Measurements from ENCODE around the gene RPL39L. TPM values are rescaled to one million over a fixed set of nuclear protein-coding genes. Genes with fewer than 3 reads are reported as not detected.

RPL39L gene
- total and polyA plus RNA-seq, 10 of the 15 experiments (the other 5 are each of a cell fraction or from before 2014, with no cell fraction given) = 12.5 to 67.8 (median 31.3) TPM

- no peak overlapping the region for H3K27ac ChIP-seq (ENCODE audit: control insufficient read depth, insufficient read depth)
- SMC1A ChIA-PET (ENCODE audit: uncharacterized antibody, unreplicated experiment) = interaction anchor here (0.9 to 5.9 kb wide), 18 partner anchors 8 to 306 kb away, joined by 3 to 81 read pairs (median 4); partner anchors contain the start of gene RPL39L
- no peaks in the 10 kb centered on the region for H3K79me2 ChIP-seq (ENCODE audit: control insufficient read depth, insufficient read depth, low read length)
- CTCF ChIA-PET = interaction anchor here (0.6 to 7.0 kb wide), 27 partner anchors 10 to 535 kb away, joined by 3 to 160 read pairs (median 6); partner anchors contain the start of gene RPL39L
- no peaks in the 10 kb centered on the region for H3K36me3 ChIP-seq (ENCODE audit: control insufficient read depth in 2 of 2, insufficient read depth in 2 of 2, low read length in 1 of 2)
- no peak overlapping the region for H3K9ac ChIP-seq (ENCODE audit: control insufficient read depth, insufficient read depth, low read length)
- no peak overlapping the region for H3K4me2 ChIP-seq (ENCODE audit: control insufficient read depth, insufficient read depth)
- no peak overlapping the region for H3K4me3 ChIP-seq
- H4K20me1 ChIP-seq (ENCODE audit: control insufficient read depth, insufficient read depth) = no peaks in the 10 kb centered on the region
- 0 out of 2 replicates have a peak overlapping the region, but pooled peaks have one; percentile 7 for H2AFZ ChIP-seq (ENCODE audit: control insufficient read depth, low read depth, low read length)
- 75% methylated on average over 7 of the region's 7 CpGs for WGBS (ENCODE audit: insufficient coverage, insufficient replicate concordance, low lambda C conversion rate, missing lambda C conversion rate)
- POLR2A ChIA-PET = interaction anchor here (0.5 kb wide), 1 partner anchor 25 kb away, joined by 3 read pairs; no protein-coding TSS in a partner anchor
- ATAC-seq (no peak; the same call in 2 of the 3 replicates), FAIRE-seq (no peak), DNase-seq (ENCODE audit: low read depth, low spot score) (no peak)
- BruUV-seq (replicated peaks) = no TSS peak
- peaks cover 5% of the 10 kb centered on the region; the same call in 2 of the 3 replicates for H3K9me3 ChIP-seq (replicated peaks; ENCODE audit: control insufficient read depth, insufficient read depth, low read length)
- intact Hi-C loops (cut with micrococcal nuclease; ENCODE audit: unreplicated experiment) = loop anchor here (1.0 kb wide), 2 partner anchors 37 to 301 kb away; no protein-coding TSS in a partner anchor
- H3K27me3 ChIP-seq (replicated peaks in 1 of 2; ENCODE audit: control insufficient read depth in 2 of 2, insufficient read depth in 2 of 2, low read length in 1 of 2) = no peaks in the 10 kb centered on the region; a peak in 1 of 4 replicates
- H3K4me1 ChIP-seq (ENCODE audit: control insufficient read depth, insufficient read depth, low read length) = no peaks in the 10 kb centered on the region; the same call in 1 of the 2 replicates
- RAD21 ChIA-PET (ENCODE audit: unreplicated experiment) = interaction anchor here (0.7 to 6.0 kb wide), 11 partner anchors 11 to 303 kb away, joined by 3 to 53 read pairs (median 7); partner anchors contain the start of gene RPL39L
- in situ Hi-C loops (cut with MboI) = no loop called here
- TF ChIP-seq IRF4 (IDR thresholded peaks at IDR 0.05; ENCODE audit: low read depth, low read length) = no peak
- TF ChIP-seq HDAC6 (IDR thresholded peaks at IDR 0.05; ENCODE audit: unreplicated experiment) = no peak
- no peak for TF ChIP-seq ATF2 (IDR thresholded peaks at IDR 0.05; ENCODE audit: low read length)
- no peak for TF ChIP-seq SREBF1 (IDR thresholded peaks at IDR 0.05; ENCODE audit: low read length)
- no peak for TF ChIP-seq ZBTB4 (CRISPR knock-in tag; IDR thresholded peaks at IDR 0.05)
- TF ChIP-seq PKNOX1 (IDR thresholded peaks at IDR 0.05) = no peak
- no peak for TF ChIP-seq NR2F1 (conservative IDR thresholded peaks at IDR 0.05)
- no peak for TF ChIP-seq E2F4 (IDR thresholded peaks at IDR 0.05; ENCODE audit: low read depth, low read length)
- TF ChIP-seq YY1 (IDR thresholded peaks at IDR 0.05; ENCODE audit: low read depth, low read length) = no peak
- no peak for TF ChIP-seq ZNF687 (IDR thresholded peaks at IDR 0.05)
These were observed 10.9 kb upstream of the RPL39L start for GRCh38 chr3:187150186-187150585.

All from GM12878 (cell line).